NB4 (cell line): ENCODE measurements around the gene RASAL2.

ENCODE experiments used
- MYC ChIP-seq: IDR thresholded peaks from 2 replicates; pipeline ENCODE4 v1.6.1; 2011; ENCODE audit warnings: low read depth, low read length
- POLR2A ChIP-seq: IDR thresholded peaks from 2 replicates; pipeline ENCODE4 v1.6.1; 2011; ENCODE audit warnings: mild to moderate bottlenecking; ENCODE audit not compliant: insufficient read length; ENCODE audit errors: extremely low read depth
- TF ChIP-seq, protein P1 (sequence below): IDR thresholded peaks from one replicate; pipeline ENCODE4 v1.5.1; 2012; ENCODE audit warnings: low read depth, low read length
- TF ChIP-seq, protein P2 (sequence below): IDR thresholded peaks from 2 replicates; pipeline ENCODE4 v1.6.1; 2011; ENCODE audit warnings: low read depth, low read length

DNA sequence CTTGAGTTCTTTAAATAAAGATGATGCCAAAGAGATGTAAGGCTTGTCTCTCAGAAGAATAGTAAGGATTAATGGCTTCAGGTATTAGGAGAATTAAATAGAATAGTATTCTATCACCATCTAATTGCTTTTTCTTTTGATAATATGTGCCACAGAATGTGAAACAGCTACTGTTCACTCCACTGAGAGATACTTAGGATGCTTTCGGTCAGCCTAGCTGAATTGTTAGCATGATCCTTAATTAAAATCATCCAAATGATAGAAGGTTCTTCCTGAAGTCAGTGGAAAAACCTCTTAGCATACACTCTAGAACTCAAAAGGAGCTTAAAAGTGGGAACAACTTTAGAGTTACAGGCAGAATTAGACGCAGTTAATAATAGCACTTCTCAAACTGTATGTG is 97.0 kb downstream of the RASAL2 start:
- TF ChIP-seq, protein P1, sequence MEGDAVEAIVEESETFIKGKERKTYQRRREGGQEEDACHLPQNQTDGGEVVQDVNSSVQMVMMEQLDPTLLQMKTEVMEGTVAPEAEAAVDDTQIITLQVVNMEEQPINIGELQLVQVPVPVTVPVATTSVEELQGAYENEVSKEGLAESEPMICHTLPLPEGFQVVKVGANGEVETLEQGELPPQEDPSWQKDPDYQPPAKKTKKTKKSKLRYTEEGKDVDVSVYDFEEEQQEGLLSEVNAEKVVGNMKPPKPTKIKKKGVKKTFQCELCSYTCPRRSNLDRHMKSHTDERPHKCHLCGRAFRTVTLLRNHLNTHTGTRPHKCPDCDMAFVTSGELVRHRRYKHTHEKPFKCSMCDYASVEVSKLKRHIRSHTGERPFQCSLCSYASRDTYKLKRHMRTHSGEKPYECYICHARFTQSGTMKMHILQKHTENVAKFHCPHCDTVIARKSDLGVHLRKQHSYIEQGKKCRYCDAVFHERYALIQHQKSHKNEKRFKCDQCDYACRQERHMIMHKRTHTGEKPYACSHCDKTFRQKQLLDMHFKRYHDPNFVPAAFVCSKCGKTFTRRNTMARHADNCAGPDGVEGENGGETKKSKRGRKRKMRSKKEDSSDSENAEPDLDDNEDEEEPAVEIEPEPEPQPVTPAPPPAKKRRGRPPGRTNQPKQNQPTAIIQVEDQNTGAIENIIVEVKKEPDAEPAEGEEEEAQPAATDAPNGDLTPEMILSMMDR = no peak
- TF ChIP-seq POLR2A (no peak), MYC (no peak)
- TF ChIP-seq, protein P2, sequence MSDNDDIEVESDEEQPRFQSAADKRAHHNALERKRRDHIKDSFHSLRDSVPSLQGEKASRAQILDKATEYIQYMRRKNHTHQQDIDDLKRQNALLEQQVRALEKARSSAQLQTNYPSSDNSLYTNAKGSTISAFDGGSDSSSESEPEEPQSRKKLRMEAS = no peak
